A172 (cell line): ENCODE measurements around the gene NR4A1. TPM values are rescaled to one million over a fixed set of nuclear protein-coding genes. Genes with fewer than 3 reads are reported as not detected.

Experiments
- DNase-seq: peaks from one replicate; pipeline ENCODE4 v3.0.0-alpha.2; 2015; ENCODE audit warnings: low spot score
- total RNA-seq: library from RNA; depleted of rRNA; stranded (reverse); fragments of >200 nt; shearing (Covaris generic); gene quantifications from 2 replicates; pipeline ENCODE4 v1.2.3, GENCODE V29; 2014; rRNA removed

The NR4A1 gene
- 1.5 and 3.3 TPM in 2 replicates for total RNA-seq

- peak; percentile 70 for DNase-seq
These were observed at the start of gene NR4A1 for GRCh38 chr12:52050758-52051541. TSS of gene NR4A1 (plus strand) at chr12:52051442. CDS start at chr12:52054329, 2,887 bp downstream.

DNA sequence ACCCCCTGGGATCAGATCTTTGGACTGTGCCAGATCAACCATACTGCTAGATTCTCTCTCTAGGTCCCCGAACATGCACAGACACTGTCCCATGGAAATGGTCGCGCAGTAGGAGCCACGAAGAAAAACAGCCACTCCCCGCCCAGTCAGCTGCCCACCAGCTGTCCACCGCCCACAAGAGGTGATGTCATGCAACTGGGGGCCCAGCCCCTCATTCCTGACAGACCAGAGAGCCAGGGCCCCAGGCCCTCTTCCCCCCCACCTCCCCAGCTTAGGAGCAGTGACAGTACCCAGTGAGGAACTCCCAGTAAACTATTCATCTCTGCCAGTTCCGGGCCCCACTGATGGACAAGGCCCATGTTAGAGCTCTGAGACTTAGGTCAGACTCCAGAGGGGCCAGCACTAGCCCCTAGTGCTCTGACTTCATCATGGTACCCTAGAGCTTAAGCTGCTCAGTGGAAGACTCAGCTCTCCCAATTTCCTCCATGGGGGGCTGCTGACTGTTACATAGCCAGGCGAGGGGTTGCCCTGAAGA, 48.2 kb upstream of the NR4A1 start:
- no peak for DNase-seq

DNA sequence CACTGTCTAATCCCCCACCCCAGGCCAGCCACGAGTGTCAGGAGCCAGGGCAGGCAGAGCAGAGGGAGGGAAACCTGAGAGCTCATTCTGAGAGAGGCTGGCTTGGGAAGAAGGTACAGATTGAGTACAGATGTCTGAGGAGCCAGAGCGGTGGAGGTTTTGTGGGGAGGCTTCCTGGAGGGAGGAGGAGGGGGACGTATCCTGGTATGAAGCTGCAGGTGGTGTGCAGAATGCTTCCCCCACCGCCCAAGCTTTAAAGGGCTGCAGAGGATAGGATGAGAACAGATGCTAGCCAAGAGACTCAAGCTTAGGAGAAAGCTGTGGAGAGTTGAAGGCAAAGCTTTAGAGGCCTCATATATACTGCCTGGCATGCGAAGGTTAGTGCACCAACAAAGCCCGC, 47.7 kb upstream of the NR4A1 start:
- no peak for DNase-seq

DNA sequence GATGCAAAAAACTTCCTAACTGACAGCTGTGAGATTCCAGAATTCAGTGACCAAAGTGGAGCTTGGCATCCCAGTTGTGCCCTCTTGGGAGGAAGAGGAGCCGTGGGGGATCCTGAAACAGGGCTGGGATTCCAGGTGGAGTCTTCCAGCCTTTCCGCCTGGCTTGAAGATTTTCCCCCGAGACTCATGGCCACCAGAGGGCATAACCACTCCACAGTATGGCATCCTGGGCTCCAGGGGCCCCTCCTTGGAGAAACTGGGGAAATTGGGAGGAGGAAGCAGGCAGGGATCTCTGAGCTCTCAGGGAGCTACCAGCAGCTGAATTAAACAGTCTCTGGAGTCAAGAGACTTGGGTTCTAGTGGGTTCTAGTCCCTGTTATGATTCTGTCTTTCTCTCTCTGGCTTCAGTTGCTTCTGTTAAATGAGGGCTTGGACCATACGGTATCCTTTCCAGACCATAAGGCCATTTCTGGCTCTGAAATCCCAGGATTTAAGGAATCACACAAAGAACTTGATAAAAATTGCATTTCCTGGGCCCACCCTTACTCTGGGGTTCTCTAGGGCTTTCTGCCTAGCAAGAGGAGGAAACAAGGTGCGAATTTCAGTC, 47.1 kb upstream of the NR4A1 start:
- DNase-seq: peak; percentile 58

DNA sequence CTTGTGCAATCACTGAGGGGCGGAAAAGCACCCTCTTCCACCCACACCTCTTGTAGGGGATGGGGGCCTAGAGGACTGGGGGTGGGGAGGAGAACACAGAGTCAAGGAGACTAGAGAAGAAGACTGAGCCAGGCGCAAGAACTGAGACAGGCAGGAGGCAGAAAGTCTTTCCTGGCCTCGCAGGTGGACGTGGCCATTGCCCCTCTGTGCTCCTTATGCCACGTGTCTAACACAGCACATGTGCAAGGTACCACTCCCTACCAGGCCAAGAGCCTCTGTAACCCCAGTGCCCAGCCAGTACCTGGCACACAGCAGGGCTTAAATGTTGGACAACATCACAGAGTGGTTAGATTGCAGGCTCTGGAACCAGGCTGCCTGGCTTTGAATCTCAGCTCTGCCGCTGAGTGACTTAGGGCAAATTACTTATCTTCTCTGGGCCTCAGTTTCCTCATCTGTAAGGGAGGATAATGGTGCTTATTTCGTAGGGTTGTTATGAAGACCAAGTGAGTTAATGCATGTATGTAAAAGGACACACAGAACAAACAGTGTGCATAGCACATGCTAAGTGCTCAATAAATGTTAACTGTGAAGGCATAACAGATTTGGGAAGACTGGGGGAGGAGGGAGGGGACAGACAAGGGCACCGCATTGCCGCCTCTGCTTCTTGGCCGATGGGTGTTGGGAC, 45.9 kb upstream of the NR4A1 start:
- no peak for DNase-seq

DNA sequence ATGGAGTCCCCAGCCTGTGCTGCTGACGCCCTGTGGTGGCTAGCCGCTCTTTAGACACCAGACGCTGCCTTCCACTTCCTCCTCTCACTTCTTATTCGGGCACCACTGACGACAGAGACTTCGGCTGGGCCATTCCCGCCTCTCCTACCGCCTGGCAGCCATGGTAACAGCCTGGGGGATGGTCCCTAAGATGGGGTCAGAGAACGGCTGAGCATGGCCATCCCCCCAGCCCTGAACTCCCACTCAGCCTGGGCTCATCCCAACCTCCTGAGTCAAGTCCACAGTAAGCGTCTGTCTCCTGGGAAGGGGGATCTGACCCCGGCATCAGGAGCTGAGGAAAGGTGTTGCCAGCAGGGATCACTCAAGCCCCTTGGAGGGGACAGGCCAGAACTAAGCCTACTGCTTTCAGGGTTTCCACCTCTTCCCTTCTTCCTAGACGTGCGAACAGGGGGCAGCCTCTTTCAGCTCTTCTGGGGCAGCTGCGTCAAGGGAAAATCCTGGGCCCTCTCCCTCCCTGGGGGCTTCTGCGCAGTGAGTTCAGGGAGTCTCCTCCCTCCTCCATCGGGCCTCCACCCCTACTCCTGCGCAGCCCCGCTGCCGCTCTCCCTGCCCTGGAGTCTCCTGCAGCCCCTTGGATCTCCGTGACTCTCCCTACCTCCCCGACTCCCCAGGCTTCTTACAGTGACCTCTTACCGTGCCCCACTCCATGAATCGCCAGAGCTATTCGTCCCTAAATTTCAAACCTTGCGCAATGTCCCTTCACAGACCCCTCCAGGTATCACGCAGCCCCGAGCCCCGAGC, 45.1 kb upstream of the NR4A1 start:
- DNase-seq: no peak

DNA sequence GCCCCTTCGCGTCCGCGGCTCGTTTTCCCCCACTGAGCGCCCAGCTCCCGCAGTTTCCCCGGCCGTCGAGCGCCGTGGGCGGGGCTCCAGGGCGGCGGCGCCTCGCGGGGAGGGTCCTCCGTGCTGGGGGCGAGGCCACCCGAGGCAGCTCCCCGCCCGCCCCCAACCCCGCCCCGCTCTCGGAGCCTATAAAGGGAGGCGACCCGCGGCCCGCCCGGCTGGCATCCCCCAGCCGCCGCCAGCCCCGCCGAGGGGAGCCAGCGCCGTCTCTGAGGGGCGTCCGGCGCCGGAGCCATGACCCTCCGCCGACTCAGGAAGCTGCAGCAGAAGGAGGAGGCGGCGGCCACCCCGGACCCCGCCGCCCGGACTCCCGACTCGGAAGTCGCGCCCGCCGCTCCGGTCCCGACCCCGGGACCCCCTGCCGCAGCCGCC, 44.5 kb upstream of the NR4A1 start, which contains the start of gene TAMALIN:
TAMALIN (plus strand) TSS at position 221 of the 432 bp plus-strand sequence; CDS start at position 295, 74 bp downstream.
- no peak for DNase-seq

DNA sequence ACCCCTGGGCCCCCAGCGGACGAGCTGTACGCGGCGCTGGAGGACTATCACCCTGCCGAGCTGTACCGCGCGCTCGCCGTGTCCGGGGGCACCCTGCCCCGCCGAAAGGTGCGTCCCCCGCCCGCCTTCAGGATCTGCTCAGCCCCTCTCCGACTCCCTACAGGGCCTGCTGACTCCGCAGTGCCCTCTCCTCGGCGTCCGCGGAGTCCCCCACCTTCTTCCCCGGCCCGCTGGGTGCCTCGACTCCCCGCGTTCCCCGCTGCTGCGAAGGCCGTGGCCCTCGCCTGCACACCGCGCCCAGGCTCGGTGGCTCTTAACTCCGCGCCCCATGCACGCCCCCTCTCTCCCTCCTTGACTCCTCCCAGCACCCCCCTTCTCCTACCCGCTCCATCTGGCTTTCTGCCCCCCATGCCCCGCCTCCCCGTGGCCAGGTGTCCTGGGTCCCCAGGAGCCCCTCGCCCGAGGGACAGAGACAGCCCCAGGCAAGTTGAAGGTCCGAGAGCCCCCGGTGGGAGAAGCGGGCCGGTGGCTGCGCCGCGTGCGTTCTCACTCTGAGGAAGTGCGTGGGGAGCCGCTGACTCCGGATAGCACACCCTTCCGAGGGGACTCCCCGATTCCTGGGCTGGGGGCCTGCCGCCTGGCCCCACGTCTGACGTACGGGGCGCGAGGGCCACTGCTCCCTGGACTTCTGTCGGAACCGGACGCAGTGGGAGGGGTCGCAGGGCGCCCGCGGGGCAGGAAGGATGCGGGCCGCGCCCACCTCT, 43.9 kb upstream of the NR4A1 start:
- DNase-seq: no peak

DNA sequence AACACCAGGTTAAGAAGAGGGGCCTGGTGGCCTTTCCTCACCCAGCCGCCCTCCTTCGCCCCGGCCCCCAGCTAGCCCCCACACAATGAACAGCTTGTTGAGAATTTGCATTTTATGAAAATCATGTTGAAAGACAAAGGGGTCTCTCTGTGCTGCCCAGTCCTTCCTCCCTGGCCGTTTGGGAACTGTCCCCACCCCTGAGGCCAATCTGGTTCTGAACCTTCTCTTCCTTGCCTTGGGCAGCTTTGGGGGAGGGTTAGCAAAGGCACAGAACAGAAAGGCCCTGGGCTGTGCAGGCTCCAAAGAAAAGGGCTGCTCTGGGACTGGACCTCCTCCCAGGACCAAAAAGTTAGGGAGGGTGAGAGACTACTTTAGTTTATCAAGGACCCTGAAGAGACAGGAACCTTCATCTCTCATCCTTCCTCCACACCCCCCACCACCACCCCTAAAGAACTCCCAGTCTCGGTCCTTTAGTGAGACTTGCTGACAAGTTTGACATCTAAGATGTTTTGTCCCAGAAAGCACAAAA, 43.2 kb upstream of the NR4A1 start:
- DNase-seq: no peak

- no peak for DNase-seq
These were observed 42.0 kb upstream of the NR4A1 start for GRCh38 chr12:52009081-52009751.

DNA sequence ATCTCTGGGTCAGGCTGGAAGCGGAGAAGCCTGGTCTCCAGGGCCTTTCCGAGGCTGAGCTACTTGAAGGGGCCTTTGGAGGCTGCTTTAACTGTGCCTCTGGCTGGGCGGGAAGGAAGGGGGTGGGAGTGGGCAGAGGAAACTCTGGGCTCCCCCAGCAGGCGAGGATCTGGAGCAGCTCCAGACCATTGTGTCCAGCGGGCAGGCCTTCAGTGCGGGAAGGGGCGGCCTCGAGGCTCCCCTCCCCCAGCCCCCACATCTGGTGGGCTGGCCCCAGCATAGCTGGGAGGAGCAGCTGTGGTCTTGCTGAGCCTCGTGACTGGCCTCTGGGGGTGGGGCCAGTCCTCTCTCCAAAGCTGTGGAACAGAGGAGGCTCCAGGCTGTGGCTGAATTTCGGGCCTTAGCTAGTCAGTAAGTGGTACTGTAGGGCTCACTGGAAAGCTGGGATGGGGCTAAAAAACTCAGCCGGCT, 41.1 kb upstream of the NR4A1 start:
- peak; percentile 39 for DNase-seq

DNA sequence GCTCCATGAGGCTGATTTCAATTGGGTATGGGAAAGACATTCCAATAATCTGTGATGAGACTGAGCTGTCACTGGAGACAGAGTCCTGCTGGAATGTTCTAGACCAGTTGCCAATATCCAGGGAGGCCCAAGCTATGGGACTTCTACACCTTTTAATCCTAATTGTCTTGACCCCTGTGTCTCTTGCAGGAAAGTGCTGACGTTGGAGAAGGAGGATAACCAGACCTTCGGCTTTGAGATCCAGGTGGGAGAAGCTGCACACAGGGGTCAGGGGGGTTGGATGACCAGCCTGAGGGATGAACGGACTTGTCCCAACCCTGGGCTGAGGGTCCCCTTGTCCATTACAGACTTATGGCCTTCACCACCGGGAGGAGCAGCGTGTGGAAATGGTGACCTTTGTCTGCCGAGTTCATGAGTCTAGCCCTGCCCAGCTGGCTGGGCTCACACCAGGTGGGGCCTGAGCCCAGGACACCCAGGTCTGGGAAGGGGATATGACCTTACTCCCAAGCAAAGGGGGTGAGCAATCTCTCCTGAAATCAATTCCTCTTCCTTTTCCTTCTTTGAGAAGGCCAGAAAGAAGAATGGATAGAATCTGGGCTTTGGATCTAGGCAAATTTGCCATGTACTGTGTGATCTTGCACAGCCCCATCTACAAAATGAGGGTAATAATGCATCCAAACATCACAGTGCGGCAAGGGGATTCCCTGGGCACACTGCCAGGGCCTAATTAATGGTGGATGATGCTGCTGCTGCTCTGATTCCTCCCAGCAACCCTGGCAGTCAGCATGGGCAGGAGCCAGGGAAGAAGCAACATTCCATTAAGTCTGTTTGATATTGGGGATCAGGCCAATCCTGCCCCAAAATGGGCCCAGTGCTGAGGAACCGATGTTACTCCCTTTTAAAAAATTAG, 40.3 kb upstream of the NR4A1 start:
- DNase-seq: no peak

- no peak for DNase-seq
These were observed 39.5 kb upstream of the NR4A1 start for GRCh38 chr12:52011602-52012214.

- no peak for DNase-seq
These were observed 37.5 kb upstream of the NR4A1 start for GRCh38 chr12:52013626-52014310.

DNA sequence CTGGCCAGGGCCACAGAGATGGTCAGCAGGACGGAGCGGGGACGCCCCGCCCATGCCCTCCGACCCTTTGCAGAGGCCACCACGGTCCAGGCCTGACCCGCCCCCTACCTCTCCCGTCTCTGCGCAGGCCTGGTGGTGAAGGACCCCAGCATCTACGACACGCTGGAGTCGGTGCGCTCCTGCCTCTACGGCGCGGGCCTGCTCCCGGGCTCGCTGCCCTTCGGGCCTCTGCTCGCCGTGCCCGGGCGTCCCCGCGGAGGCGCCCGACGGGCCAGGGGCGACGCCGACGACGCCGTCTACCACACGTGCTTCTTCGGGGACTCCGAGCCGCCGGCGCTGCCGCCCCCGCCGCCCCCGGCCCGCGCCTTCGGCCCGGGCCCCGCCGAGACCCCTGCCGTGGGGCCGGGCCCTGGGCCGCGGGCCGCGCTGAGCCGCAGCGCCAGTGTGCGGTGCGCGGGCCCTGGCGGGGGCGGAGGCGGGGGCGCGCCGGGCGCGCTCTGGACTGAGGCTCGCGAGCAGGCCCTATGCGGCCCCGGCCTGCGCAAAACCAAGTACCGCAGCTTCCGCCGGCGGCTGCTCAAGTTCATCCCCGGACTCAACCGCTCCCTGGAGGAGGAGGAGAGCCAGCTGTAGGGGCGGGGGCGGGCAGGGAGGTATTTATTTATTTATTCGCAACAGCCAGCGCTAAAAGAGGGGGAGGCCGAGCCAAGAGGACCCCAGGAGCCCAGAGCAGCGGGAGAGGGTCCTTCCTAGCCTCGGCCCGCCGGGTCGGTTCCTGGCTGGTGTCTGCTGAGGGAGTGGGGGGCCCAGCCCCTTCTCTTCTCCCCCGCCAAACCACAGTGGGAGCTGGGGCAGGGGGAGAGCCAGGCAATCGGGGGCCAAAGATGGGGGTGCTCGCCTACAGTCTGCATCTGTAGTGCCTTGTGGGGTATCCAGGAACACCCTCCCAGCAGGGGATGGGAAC, 36.4 kb upstream of the NR4A1 start:
- DNase-seq: no peak

- DNase-seq: no peak
These were observed 35.7 kb upstream of the NR4A1 start for GRCh38 chr12:52015532-52016041.
